H1 (cell line): ENCODE measurements around the gene ROR1. TPM values are rescaled to one million over a fixed set of nuclear protein-coding genes. Genes with fewer than 3 reads are reported as not detected.

ENCODE experiments used
- CTCF ChIA-PET: fragments of 300-600 bp; sonication (Branson Sonifier 250); formaldehyde crosslinking; loops from one replicate; lab custom pipeline; 2021; ENCODE audit not compliant: partially characterized antibody; lab: Charles Lee
- POLR2A ChIA-PET: fragments of 300-600 bp; sonication (Branson Sonifier 250); formaldehyde crosslinking; loops from one replicate; lab custom pipeline; 2021; ENCODE audit warnings: inconsistent platforms; ENCODE audit not compliant: partially characterized antibody; lab: Charles Lee
- DNase-seq, 2 experiments: peaks; one replicate each; pipeline versions ENCODE4 v3.0.0 to v3.0.0-alpha.2; 2010 to 2022; ENCODE audit warnings: low spot score in 2 of 2, low read depth in 1 of 2, mixed read lengths in 1 of 2
- FAIRE-seq: peaks from 2 replicates; lab custom pipeline; 2011; peaks lifted over from hg19 to GRCh38; lab: Jason Lieb, UNC
- H2AFZ ChIP-seq: 2 replicates; pipeline ENCODE4 v1.8.1; 2012; ENCODE audit warnings: low read length, inconsistent platforms
- H2AK5ac ChIP-seq: 2 replicates; pipeline ENCODE4 v1.6.1; 2013; ENCODE audit warnings: low read depth, low read length
- H2BK120ac ChIP-seq: replicated peaks from 2 replicates; pipeline ENCODE3; 2013; ENCODE audit warnings: low read depth, low read length, inconsistent platforms
- H2BK12ac ChIP-seq: 2 replicates; pipeline ENCODE4 v1.6.1; 2013; ENCODE audit warnings: low read depth, low read length
- H2BK15ac ChIP-seq: 2 replicates; pipeline ENCODE4 v1.6.1; 2013; ENCODE audit warnings: low read length
- H2BK20ac ChIP-seq: 2 replicates; pipeline ENCODE4 v1.6.1; 2013; ENCODE audit warnings: low read length
- H2BK5ac ChIP-seq: 2 replicates; pipeline ENCODE4 v1.6.1; 2013; ENCODE audit warnings: low read depth, low read length
- H3K14ac ChIP-seq: 2 replicates; pipeline ENCODE4 v1.6.1; 2013; ENCODE audit warnings: inconsistent platforms; ENCODE audit not compliant: insufficient read length
- H3K18ac ChIP-seq: 2 replicates; pipeline ENCODE4 v1.6.1; 2013; ENCODE audit warnings: low read length; ENCODE audit errors: extremely low read depth
- H3K23ac ChIP-seq: 2 replicates; pipeline ENCODE4 v1.6.1; 2013; ENCODE audit warnings: inconsistent platforms; ENCODE audit not compliant: insufficient read length
- H3K23me2 ChIP-seq: 2 replicates; pipeline ENCODE4 v1.6.1; 2013; ENCODE audit warnings: low read depth, low read length
- H3K27ac ChIP-seq: 2 replicates; pipeline ENCODE4 v1.6.1; 2011; ENCODE audit warnings: low read depth, low read length, inconsistent platforms
- H3K27me3 ChIP-seq, 4 experiments: replicated peaks in 1 of 4; 1 replicate in 1 of 4; 2 replicates in 3 of 4; pipeline versions ENCODE4 v1.6.1 to v1.8.1; 2011 to 2013; ENCODE audit warnings: low read length in 3 of 4, mild to moderate bottlenecking in 3 of 4, inconsistent platforms in 2 of 4, mixed read lengths in 2 of 4, moderate library complexity in 1 of 4; ENCODE audit not compliant: control insufficient read depth in 3 of 4, insufficient read depth in 3 of 4; ENCODE audit errors: extremely low read depth in 1 of 4
- H3K36me3 ChIP-seq, 4 experiments: 2 replicates each; pipeline versions ENCODE4 v1.6.1 to v1.8.1; 2011 to 2013; ENCODE audit warnings: mild to moderate bottlenecking in 4 of 4, low read length in 3 of 4, moderate library complexity in 2 of 4, control low read depth in 1 of 4, inconsistent platforms in 1 of 4; ENCODE audit not compliant: insufficient read depth in 4 of 4, control insufficient read depth in 2 of 4
- H3K4ac ChIP-seq: replicated peaks from 2 replicates; pipeline ENCODE3; 2013; ENCODE audit warnings: low read length, low read depth, mixed read lengths, inconsistent platforms; ENCODE audit not compliant: insufficient read length
- H3K4me1 ChIP-seq, 4 experiments: replicated peaks in 1 of 4; 1 replicate in 1 of 4; 2 replicates in 3 of 4; pipeline versions ENCODE4 v1.6.1 to v1.8.1; 2011 to 2013; ENCODE audit warnings: low read length in 3 of 4, inconsistent platforms in 2 of 4, mixed read lengths in 1 of 4; ENCODE audit not compliant: insufficient read depth in 4 of 4, control insufficient read depth in 3 of 4
- H3K4me2 ChIP-seq, 2 experiments: 2 replicates each; pipeline versions ENCODE4 v1.6.1 to v1.8.1; 2011 to 2013; ENCODE audit warnings: low read depth in 2 of 2, low read length in 2 of 2, control low read depth in 1 of 2, inconsistent platforms in 1 of 2, mild to moderate bottlenecking in 1 of 2; ENCODE audit not compliant: insufficient read depth in 1 of 2
- H3K4me3 ChIP-seq, 4 experiments: fragments of 200-600, 300-600 bp in 1 of 4; sonication (generic), shearing (Covaris generic), sonication (Bioruptor Twin) in 1 of 4; 2 replicates each; pipeline versions ENCODE4 v1.5.1 to v1.8.1; 2011 to 2016; ENCODE audit warnings: low read length in 4 of 4, low read depth in 3 of 4, control low read depth in 2 of 4, inconsistent platforms in 2 of 4, mild to moderate bottlenecking in 2 of 4, mixed read lengths in 1 of 4, moderate library complexity in 1 of 4; ENCODE audit not compliant: insufficient read depth in 2 of 4; ENCODE audit errors: extremely low read depth in 1 of 4
- H3K56ac ChIP-seq: replicated peaks from 2 replicates; pipeline ENCODE3; 2013; ENCODE audit warnings: low read depth, mild to moderate bottlenecking, mixed read lengths, low read length, inconsistent platforms; ENCODE audit not compliant: insufficient read length
- H3K79me1 ChIP-seq: 2 replicates; pipeline ENCODE4 v1.6.1; 2013; ENCODE audit warnings: low read depth, low read length, control low read depth
- H3K79me2 ChIP-seq, 2 experiments: 2 replicates each; pipeline versions ENCODE4 v1.6.1 to v1.8.1; 2012 to 2013; ENCODE audit warnings: low read length in 2 of 2, mild to moderate bottlenecking in 2 of 2, inconsistent platforms in 1 of 2; ENCODE audit not compliant: insufficient read depth in 2 of 2, control insufficient read depth in 1 of 2
- H3K9ac ChIP-seq, 4 experiments: replicated peaks in 1 of 4; 1 replicate in 1 of 4; 2 replicates in 3 of 4; pipeline versions ENCODE4 v1.6.1 to v1.8.1; 2011 to 2013; ENCODE audit warnings: low read depth in 3 of 4, low read length in 3 of 4, control low read depth in 2 of 4, mild to moderate bottlenecking in 2 of 4, moderate library complexity in 2 of 4, inconsistent platforms in 1 of 4; ENCODE audit errors: extremely low read depth in 1 of 4
- H3K9me3 ChIP-seq, 2 experiments: 2 replicates each; pipeline versions ENCODE4 v1.6.1 to v1.8.1; 2012 to 2013; ENCODE audit warnings: mild to moderate bottlenecking in 2 of 2, moderate library complexity in 2 of 2, control low read depth in 1 of 2, inconsistent platforms in 1 of 2, low read depth in 1 of 2, low read length in 1 of 2, mixed read lengths in 1 of 2; ENCODE audit not compliant: insufficient read depth in 2 of 2
- H4K20me1 ChIP-seq, 2 experiments: replicated peaks in 1 of 2; 2 replicates each; pipeline versions ENCODE3 to v1.8.1; 2011 to 2013; ENCODE audit warnings: inconsistent platforms in 2 of 2, low read length in 2 of 2, mild to moderate bottlenecking in 1 of 2; ENCODE audit not compliant: insufficient read depth in 2 of 2, control insufficient read depth in 1 of 2
- H4K5ac ChIP-seq: 2 replicates; pipeline ENCODE4 v1.6.1; 2013; ENCODE audit warnings: low read length, low read depth, mixed read lengths, inconsistent platforms; ENCODE audit not compliant: insufficient read length
- H4K8ac ChIP-seq: 2 replicates; pipeline ENCODE4 v1.8.0; 2013; ENCODE audit warnings: mild to moderate bottlenecking, moderate library complexity, low read length, inconsistent platforms; ENCODE audit not compliant: insufficient read depth; ENCODE audit errors: extremely low read depth
- H4K91ac ChIP-seq: replicated peaks from 2 replicates; pipeline ENCODE3; 2013; ENCODE audit warnings: low read length, mixed read lengths, inconsistent platforms; ENCODE audit not compliant: insufficient read length
- CBX5 ChIP-seq: fragments of 300-800, 300-1000 bp; sonication (generic); IDR thresholded peaks from 2 replicates; pipeline ENCODE4 v1.7.1; 2016; ENCODE audit warnings: antibody characterized with exemption, low read length, low read depth
- CEBPB ChIP-seq: IDR thresholded peaks from 2 replicates; pipeline ENCODE4 v1.6.1; 2012; ENCODE audit warnings: low read depth, low read length
- CHD1 ChIP-seq: IDR thresholded peaks from 2 replicates; pipeline ENCODE4 v1.6.1; 2012; ENCODE audit warnings: low read depth, low read length, improper control_type of control experiment
- GABPA ChIP-seq: IDR thresholded peaks from 2 replicates; pipeline ENCODE4 v1.6.1; 2011; ENCODE audit warnings: mild to moderate bottlenecking, low read length, moderate library complexity, borderline replicate concordance; ENCODE audit not compliant: insufficient read depth
- JUND ChIP-seq: IDR thresholded peaks from 2 replicates; pipeline ENCODE4 v1.6.1; 2011; ENCODE audit warnings: mild to moderate bottlenecking, improper control_type of control experiment, low read length
- KDM5A ChIP-seq: fragments of 200-600 bp; IDR thresholded peaks from 2 replicates; pipeline ENCODE4 v1.7.1; 2012; ENCODE audit warnings: mild to moderate bottlenecking, low read length, inconsistent platforms, mixed read lengths
- SIN3A ChIP-seq, 2 experiments: IDR thresholded peaks in 1 of 2; conservative IDR thresholded peaks in 1 of 2; 2 replicates each; pipeline ENCODE4 v1.6.1; 2011 to 2012; ENCODE audit warnings: low read length in 2 of 2, improper control_type of control experiment in 1 of 2, low read depth in 1 of 2, mild to moderate bottlenecking in 1 of 2
- SIX5 ChIP-seq: IDR thresholded peaks from 2 replicates; pipeline ENCODE4 v1.6.1; 2011; ENCODE audit warnings: mild to moderate bottlenecking, low read depth, low read length
- SP4 ChIP-seq: IDR thresholded peaks from 2 replicates; pipeline ENCODE4 v1.6.1; 2012; ENCODE audit warnings: low read length, inconsistent platforms
- TAF7 ChIP-seq: optimal IDR thresholded peaks from 2 replicates; pipeline ENCODE3; 2011; ENCODE audit warnings: low read depth, mild to moderate bottlenecking, inconsistent platforms, low read length, moderate library complexity, borderline replicate concordance
- WGBS, 2 experiments: shearing (Covaris generic) in 1 of 2; methylation state at CpG; one replicate each; pipeline versions ENCODE4 v1.1.6 to v1.1.7; 2013 to 2015; ENCODE audit warnings: low lambda C conversion rate in 2 of 2, mixed read lengths in 2 of 2, inconsistent platforms in 1 of 2, low coverage in 1 of 2, missing lambda C conversion rate in 1 of 2; ENCODE audit not compliant: insufficient replicate concordance in 2 of 2, insufficient coverage in 1 of 2, insufficient read length in 1 of 2; ENCODE audit errors: extremely low coverage in 1 of 2, missing lambda C conversion rate in 1 of 2; 5-methylcytosine and 5-hydroxymethylcytosine counted together
- polyA plus RNA-seq, 7 experiments: library from polyadenylated mRNA; depleted of rRNA in 3 of 7; stranded (reverse) in 5 of 7; unstranded in 2 of 7; fragments of >200 nt in 5 of 7; fragments of 200-250 nt in 2 of 7; gene quantifications; 1 replicate in 5 of 7; 2 replicates in 1 of 7; 4 replicates in 1 of 7; pipeline versions ENCODE4 v1.2.1 to v1.2.3, GENCODE V29; 2011 to 2013; ENCODE audit warnings: missing spikeins in 2 of 7, mixed read lengths in 2 of 7
- total RNA-seq: library from RNA; stranded (reverse); fragmentation: NEBNext Ultra II Directional; extraction: Animal tissue kit (Norgen Biotek cat#: 25700); gene quantifications from 2 replicates; pipeline ENCODE4 v1.2.1, GENCODE V29; 2021

Gene ROR1
- total and polyA plus RNA-seq, 2 of the 8 experiments (the other 6 are each of a cell fraction or from before 2014, with no cell fraction given): 33.6 to 73.6 TPM

DNA sequence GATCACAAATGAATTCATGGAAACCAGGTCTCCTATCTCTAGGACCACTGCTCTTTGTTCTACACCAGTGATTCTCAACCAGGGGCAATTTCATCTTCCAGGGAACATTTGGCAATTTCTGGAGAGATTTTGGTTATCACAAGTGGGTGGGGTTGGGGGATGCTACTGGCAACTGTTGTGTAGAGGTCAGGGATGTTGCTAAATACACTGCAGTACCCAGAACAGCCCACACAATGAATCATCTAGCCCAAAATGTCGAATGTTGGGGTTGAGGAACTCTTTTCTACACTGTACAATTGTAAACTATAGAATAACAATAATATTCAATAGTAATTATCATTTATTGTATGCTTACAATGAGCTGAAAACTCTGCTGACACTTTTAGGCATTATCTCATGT, 373.9 kb downstream of the ROR1 start:
- DNase-seq: no peak
- FAIRE-seq: no peak
- ChIA-PET CTCF (interaction anchor here (0.6 to 6.1 kb wide), 3 partner anchors 9 to 48 kb away, joined by 3 to 50 read pairs (median 3); no protein-coding TSS in a partner anchor), POLR2A (interaction anchor here (1.0 kb wide), 1 partner anchor 11 kb away, joined by 4 read pairs; no protein-coding TSS in a partner anchor)
- Histone ChIP-seq H4K20me1 (peaks cover 0 to 1% of the 10 kb centered on the region in 2 experiments), H4K91ac (no peak overlapping the region), H2BK20ac (no peak overlapping the region), H2BK5ac (no peak overlapping the region), H3K4me1 (peaks cover 0 to 2% (median under 1%) of the 10 kb centered on the region in 4 experiments; a peak in 2 of 7 replicates), H3K79me1 (no peaks in the 10 kb centered on the region; the same call in none of the 2 replicates), H4K8ac (no peak overlapping the region), H3K23ac (no peak overlapping the region), H3K18ac (no peak overlapping the region), H4K5ac (no peak overlapping the region), H3K79me2 (no peaks in the 10 kb centered on the region), H3K9me3 (no peaks in the 10 kb centered on the region), H2AK5ac (no peak overlapping the region)
- TF ChIP-seq SIX5 (no peak), SP4 (no peak), GABPA (no peak), CHD1 (no peak), SIN3A (conservative IDR thresholded peaks at IDR 0.05 in 1 of 2, IDR thresholded peaks at IDR 0.05 in 1 of 2; ENCODE audit: low read depth in 1 of 2, low read length in 2 of 2) (no peak), TAF7 (no peak), CEBPB (no peak), JUND (no peak), KDM5A (no peak), CBX5 (no peak)
- TF ChIP-seq, all 59 proteins: peak for 0
- Histone ChIP-seq H2BK120ac (no peak overlapping the region), H3K27ac (no peak overlapping the region), H3K56ac (no peak overlapping the region), H3K36me3 (peaks cover under 1 to 26% (median 13%) of the 10 kb centered on the region in 4 experiments; a peak in 6 of 8 replicates), H3K9ac (no peak overlapping the region), H2AFZ (no peak overlapping the region), H3K4me3 (no peak overlapping the region), H3K23me2 (no peaks in the 10 kb centered on the region), H3K14ac (no peak overlapping the region), H3K4me2 (no peak overlapping the region), H2BK15ac (no peak overlapping the region), H3K27me3 (no peaks in the 10 kb centered on the region), H3K4ac (no peak overlapping the region), H2BK12ac (no peak overlapping the region)
- WGBS, 2 experiments: 76% methylated on average over 1 of the region's 1 CpG; no CpG with 5 or more reads in 1 of the 2 experiments
